GM19193 (cell line): Measurements from ENCODE around the gene TP63.

Source experiments
- POLR2A ChIP-seq: IDR thresholded peaks from 4 replicates; pipeline ENCODE4 v1.6.1; 2011; ENCODE audit not compliant: insufficient read depth, insufficient read length; ENCODE audit errors: extremely low read depth

TP63 gene

GRCh38 chr3:189821262-189821661 is 190.1 kb downstream of the TP63 start:
- TF ChIP-seq POLR2A: no peak

GRCh38 chr3:189822726-189823125 is 191.5 kb downstream of the TP63 start:
- TF ChIP-seq POLR2A: no peak

- TF ChIP-seq POLR2A: no peak
Measured at GRCh38 chr3:189824629-189825312, 193.6 kb downstream of the TP63 start.

GRCh38 chr3:189826566-189826965 is 195.4 kb downstream of the TP63 start:
- TF ChIP-seq POLR2A: no peak

- no peak for TF ChIP-seq POLR2A
Measured at GRCh38 chr3:189827108-189827507, 195.9 kb downstream of the TP63 start.

GRCh38 chr3:189830401-189830800 is 199.2 kb downstream of the TP63 start:
- no peak for TF ChIP-seq POLR2A

GRCh38 chr3:189833266-189833665 is 202.1 kb downstream of the TP63 start:
- TF ChIP-seq POLR2A: no peak

GRCh38 chr3:189833996-189834395 is 202.8 kb downstream of the TP63 start:
- TF ChIP-seq POLR2A: no peak

GRCh38 chr3:189834462-189834861 is 203.3 kb downstream of the TP63 start:
- TF ChIP-seq POLR2A: no peak

- no peak for TF ChIP-seq POLR2A
Measured at GRCh38 chr3:189836795-189837194, 205.6 kb downstream of the TP63 start.

GRCh38 chr3:189838291-189838690 is 207.1 kb downstream of the TP63 start:
- no peak for TF ChIP-seq POLR2A

GRCh38 chr3:189839576-189839975 is 208.4 kb downstream of the TP63 start:
- no peak for TF ChIP-seq POLR2A

GRCh38 chr3:189841473-189842205 is 210.4 kb downstream of the TP63 start:
- TF ChIP-seq POLR2A: no peak

GRCh38 chr3:189842681-189843602 is 211.8 kb downstream of the TP63 start:
- no peak for TF ChIP-seq POLR2A

- TF ChIP-seq POLR2A: no peak
Measured at GRCh38 chr3:189845069-189845468, 213.9 kb downstream of the TP63 start.

- TF ChIP-seq POLR2A: no peak
Measured at GRCh38 chr3:189848395-189849040, 217.3 kb downstream of the TP63 start.

GRCh38 chr3:189849262-189849661 is 218.1 kb downstream of the TP63 start:
- TF ChIP-seq POLR2A: no peak
